ACC112 (cell line): Measurements from ENCODE around the gene UFC1.

ENCODE experiments used
- H2AFZ ChIP-seq: fragments of 200-600 bp; sonication (generic); one replicate; pipeline ENCODE4 v1.6.0; 2017; ENCODE audit warnings: antibody characterized with exemption, low read length; ENCODE audit not compliant: unreplicated experiment
- H3K27ac ChIP-seq: fragments of 200-600 bp; sonication (generic); 2 replicates; pipeline ENCODE4 v1.5.1; 2014; ENCODE audit warnings: low read depth, mild to moderate bottlenecking, antibody characterized with exemption, low read length, moderate library complexity
- H3K27me3 ChIP-seq: fragments of 200-600 bp; sonication (generic); 2 replicates; pipeline ENCODE4 v1.6.1; 2014; ENCODE audit warnings: mild to moderate bottlenecking, antibody characterized with exemption, low read length, moderate library complexity, mixed read lengths; ENCODE audit not compliant: insufficient read depth
- H3K36me3 ChIP-seq: fragments of 200-600 bp; sonication (generic); 2 replicates; pipeline ENCODE4 v1.6.1; 2016; ENCODE audit warnings: mild to moderate bottlenecking, antibody characterized with exemption, low read length, moderate library complexity, mixed read lengths; ENCODE audit not compliant: insufficient read depth
- H3K4me1 ChIP-seq: fragments of 200-600 bp; sonication (generic); one replicate; pipeline ENCODE4 v1.6.1; 2016; ENCODE audit warnings: low read length, mixed read lengths; ENCODE audit not compliant: insufficient read depth, unreplicated experiment, control insufficient read depth
- H3K4me3 ChIP-seq: fragments of 200-600 bp; sonication (generic); 2 replicates; pipeline ENCODE4 v1.5.1; 2014; ENCODE audit warnings: mild to moderate bottlenecking, low read depth, low read length
- H3K79me2 ChIP-seq: fragments of 200-600 bp; sonication (generic); one replicate; pipeline ENCODE4 v1.6.0; 2016; ENCODE audit warnings: low read length; ENCODE audit not compliant: control insufficient read depth, unreplicated experiment, insufficient read depth

Gene UFC1

GRCh38 chr1:161199506-161200139 lies 45.8 kb downstream of the UFC1 start:
- H3K27ac ChIP-seq = peak overlapping the region; percentile 99
- peak overlapping the region; percentile 55 for H3K4me3 ChIP-seq
- H3K27me3 ChIP-seq = no peaks in the 10 kb centered on the region
- peaks cover 74% of the 10 kb centered on the region for H3K4me1 ChIP-seq
- H3K36me3 ChIP-seq = peaks cover 11% of the 10 kb centered on the region; the same call in 1 of the 2 replicates
- peaks cover 46% of the 10 kb centered on the region for H3K79me2 ChIP-seq
- peak overlapping the region; percentile 63 for H2AFZ ChIP-seq

GRCh38 chr1:161200421-161200991 lies 46.7 kb downstream of the UFC1 start:
- Histone ChIP-seq H3K79me2 (peaks cover 52% of the 10 kb centered on the region), H3K36me3 (peaks cover 11% of the 10 kb centered on the region; the same call in 1 of the 2 replicates), H3K27me3 (no peaks in the 10 kb centered on the region), H3K4me1 (peaks cover 70% of the 10 kb centered on the region), H2AFZ (no peak overlapping the region), H3K27ac (peak overlapping the region; percentile 99), H3K4me3 (no peak overlapping the region)

- Histone ChIP-seq H3K4me1 (peaks cover 69% of the 10 kb centered on the region), H3K27me3 (no peaks in the 10 kb centered on the region), H3K27ac (peak overlapping the region; percentile 99), H3K4me3 (peak overlapping the region; percentile 95), H2AFZ (peak overlapping the region; percentile 64), H3K79me2 (peaks cover 54% of the 10 kb centered on the region), H3K36me3 (peaks cover 11% of the 10 kb centered on the region; the same call in 1 of the 2 replicates)
These were observed 47.4 kb downstream of the UFC1 start for GRCh38 chr1:161200992-161201835.

- Histone ChIP-seq H3K27me3 (no peaks in the 10 kb centered on the region), H3K4me1 (peaks cover 69% of the 10 kb centered on the region), H3K79me2 (peaks cover 45% of the 10 kb centered on the region), H3K36me3 (peaks cover 11% of the 10 kb centered on the region; the same call in 1 of the 2 replicates), H3K4me3 (peak within 1 kb of the TSS; percentile 95), H3K27ac (peak within 1 kb of the TSS; percentile 99), H2AFZ (peak within 1 kb of the TSS; percentile 64)
These were observed 48.3 kb downstream of the UFC1 start, which contains the start of gene NDUFS2 for GRCh38 chr1:161201836-161202712. Gene NDUFS2, plus strand, starts transcription at chr1:161202367. Its CDS starts 19 bp downstream, at chr1:161202386.

GRCh38 chr1:161206411-161207140 lies 52.8 kb downstream of the UFC1 start:
- H3K27me3 ChIP-seq = no peaks in the 10 kb centered on the region
- H3K36me3 ChIP-seq = peaks cover 22% of the 10 kb centered on the region
- H3K4me3 ChIP-seq = no peak overlapping the region
- peak overlapping the region; percentile 84 for H3K27ac ChIP-seq
- peaks cover 34% of the 10 kb centered on the region for H3K4me1 ChIP-seq
- H3K79me2 ChIP-seq = peaks cover 36% of the 10 kb centered on the region
- no peak overlapping the region for H2AFZ ChIP-seq

- Histone ChIP-seq H3K27ac (peak overlapping the region; percentile 84), H3K79me2 (peaks cover 36% of the 10 kb centered on the region), H3K36me3 (peaks cover 22% of the 10 kb centered on the region), H3K4me1 (peaks cover 30% of the 10 kb centered on the region), H3K27me3 (no peaks in the 10 kb centered on the region), H2AFZ (no peak overlapping the region), H3K4me3 (no peak overlapping the region)
These were observed 53.4 kb downstream of the UFC1 start for GRCh38 chr1:161207173-161207572.
